GM12878 (cell line): ENCODE results near the gene P4HA2. TPM values are rescaled to one million over a fixed set of nuclear protein-coding genes. Genes with fewer than 3 reads are reported as not detected.

Experiments used
- ATAC-seq: fragments of 200-7000 bp; cut with Tn5 transposase; 3 replicates; pipeline ENCODE4 v1.9.1; 2020; ENCODE audit warnings: mild to moderate bottlenecking, moderate library complexity
- BruUV-seq: library from RNA; stranded (reverse); fragments of 400-500 nt; replicated peaks from 2 replicates; lab custom pipeline; 2021; lab: Mats Ljungman, UMichigan
- CTCF ChIA-PET: fragments of 300-600 bp; sonication (Branson Sonifier 250); formaldehyde crosslinking; extraction: SDS; loops from one replicate; lab custom pipeline; 2021; ENCODE audit warnings: inconsistent platforms; lab: Yijun Ruan, JAX
- POLR2A ChIA-PET: fragments of 350-600 bp; formaldehyde crosslinking; extraction: SDS; loops from one replicate; lab custom pipeline; 2021; ENCODE audit warnings: inconsistent platforms; lab: Charles Lee
- RAD21 ChIA-PET: fragments of 300-600 bp; sonication (Branson Sonifier 250); formaldehyde crosslinking; loops from one replicate; lab custom pipeline; 2023; ENCODE audit warnings: antibody characterized with exemption; ENCODE audit not compliant: unreplicated experiment; lab: Charles Lee
- SMC1A ChIA-PET: fragments of 300-600 bp; sonication (Branson Sonifier 250); formaldehyde crosslinking; loops from one replicate; lab custom pipeline; 2023; ENCODE audit not compliant: unreplicated experiment, uncharacterized antibody; lab: Charles Lee
- DNase-seq: peaks from one replicate; pipeline ENCODE4 v3.0.0-alpha.2; 2011; ENCODE audit warnings: low read depth, low spot score
- FAIRE-seq: peaks from 3 replicates; lab custom pipeline; 2011; peaks lifted over from hg19 to GRCh38; lab: Jason Lieb, UNC
- H2AFZ ChIP-seq: 2 replicates; pipeline ENCODE4 v1.6.0; 2011; ENCODE audit warnings: low read depth, low read length, control low read depth; ENCODE audit not compliant: control insufficient read depth
- H3K27ac ChIP-seq: 2 replicates; pipeline ENCODE4 v1.5.1; 2011; ENCODE audit warnings: control low read depth; ENCODE audit not compliant: control insufficient read depth, insufficient read depth
- H3K27me3 ChIP-seq, 2 experiments: replicated peaks in 1 of 2; 2 replicates each; pipeline versions ENCODE4 v1.6.0 to v1.6.1; 2011; ENCODE audit warnings: low read length in 1 of 2; ENCODE audit not compliant: control insufficient read depth in 2 of 2, insufficient read depth in 2 of 2
- H3K36me3 ChIP-seq, 2 experiments: 2 replicates each; pipeline ENCODE4 v1.5.1; 2011; ENCODE audit warnings: low read length in 1 of 2; ENCODE audit not compliant: control insufficient read depth in 2 of 2, insufficient read depth in 2 of 2
- H3K4me1 ChIP-seq: 2 replicates; pipeline ENCODE4 v1.6.1; 2011; ENCODE audit warnings: mild to moderate bottlenecking, low read length, moderate library complexity, mixed read lengths; ENCODE audit not compliant: control insufficient read depth, insufficient read depth
- H3K4me2 ChIP-seq: 2 replicates; pipeline ENCODE4 v1.6.0; 2011; ENCODE audit warnings: control low read depth; ENCODE audit not compliant: control insufficient read depth, insufficient read depth
- H3K4me3 ChIP-seq: fragments of 200-600 bp; sonication (generic); 2 replicates; pipeline ENCODE4 v1.5.1; 2016
- H3K79me2 ChIP-seq: 2 replicates; pipeline ENCODE4 v1.6.0; 2011; ENCODE audit warnings: low read length; ENCODE audit not compliant: control insufficient read depth, insufficient read depth
- H3K9ac ChIP-seq: 2 replicates; pipeline ENCODE4 v1.8.0; 2011; ENCODE audit warnings: low read length, control low read depth, mixed read lengths; ENCODE audit not compliant: control insufficient read depth, insufficient read depth
- H3K9me3 ChIP-seq: replicated peaks from 3 replicates; pipeline ENCODE4 v1.5.1; 2011; ENCODE audit warnings: mild to moderate bottlenecking, low read length; ENCODE audit not compliant: control insufficient read depth, insufficient read depth
- H4K20me1 ChIP-seq: 2 replicates; pipeline ENCODE4 v1.6.0; 2011; ENCODE audit not compliant: control insufficient read depth, insufficient read depth
- E4F1 ChIP-seq: fragments of 450-650 bp; IDR thresholded peaks from 2 replicates; pipeline ENCODE4 v1.6.1; 2018; ENCODE audit warnings: borderline replicate concordance, mild to moderate bottlenecking; ENCODE audit not compliant: partially characterized antibody
- FOXK2 ChIP-seq: fragments of 450-650 bp; IDR thresholded peaks from 2 replicates; pipeline ENCODE4 v1.6.1; 2017; ENCODE audit warnings: mild to moderate bottlenecking, moderate library complexity
- GATAD2B ChIP-seq: fragments of 450-650 bp; conservative IDR thresholded peaks from 2 replicates; pipeline ENCODE4 v1.6.1; 2017; ENCODE audit warnings: low read depth, mild to moderate bottlenecking, moderate library complexity
- MAX ChIP-seq: IDR thresholded peaks from 2 replicates; pipeline ENCODE4 v1.6.1; 2012; ENCODE audit warnings: low read depth, low read length, improper control_type of control experiment
- MXI1 ChIP-seq: fragments of 150-350 bp; IDR thresholded peaks from 2 replicates; pipeline ENCODE4 v1.6.1; 2011; ENCODE audit warnings: low read depth, mild to moderate bottlenecking, inconsistent platforms, low read length, improper control_type of control experiment
- NFIC ChIP-seq: IDR thresholded peaks from 2 replicates; pipeline ENCODE4 v1.6.1; 2012; ENCODE audit warnings: low read depth, mild to moderate bottlenecking, inconsistent platforms, low read length, moderate library complexity
- POLR2AphosphoS2 ChIP-seq: IDR thresholded peaks from 2 replicates; pipeline ENCODE4 v1.6.1; 2011; ENCODE audit warnings: low read depth, mild to moderate bottlenecking, low read length, improper control_type of control experiment, moderate library complexity
- SRF ChIP-seq, 2 experiments: IDR thresholded peaks; 2 replicates each; pipeline ENCODE4 v1.6.1; 2011; ENCODE audit warnings: low read depth in 2 of 2, low read length in 2 of 2, mild to moderate bottlenecking in 1 of 2, moderate library complexity in 1 of 2
- ZBTB4 ChIP-seq: fragments of 450-650 bp; formaldehyde crosslinking; IDR thresholded peaks from 2 replicates; pipeline ENCODE4 v1.4.0; 2022; ENCODE audit warnings: mild to moderate bottlenecking, moderate library complexity
- ZNF217 ChIP-seq: fragments of 450-650 bp; IDR thresholded peaks from 2 replicates; pipeline ENCODE4 v1.6.1; 2017; ENCODE audit warnings: antibody characterized with exemption, mild to moderate bottlenecking
- ZNF384 ChIP-seq: IDR thresholded peaks from 2 replicates; pipeline ENCODE4 v1.6.1; 2012; ENCODE audit warnings: low read depth, mild to moderate bottlenecking, low read length, improper control_type of control experiment, borderline replicate concordance
- ZNF622 ChIP-seq: fragments of 450-650 bp; IDR thresholded peaks from 2 replicates; pipeline ENCODE4 v1.6.1; 2017; ENCODE audit warnings: mild to moderate bottlenecking, inconsistent platforms
- ZNF687 ChIP-seq: fragments of 450-650 bp; IDR thresholded peaks from 2 replicates; pipeline ENCODE4 v1.6.1; 2017; ENCODE audit warnings: mild to moderate bottlenecking, moderate library complexity
- in situ Hi-C: fragments of 300-500 bp; cut with MboI; formaldehyde crosslinking; loops from 9 replicates; pipeline ENCODE4 v1.14.3; 2018; ENCODE audit warnings: mixed read lengths
- intact Hi-C: fragments of 100-400 bp; cut with micrococcal nuclease; formaldehyde crosslinking; loops from one replicate; pipeline ENCODE4 v1.14.2; 2022; ENCODE audit not compliant: unreplicated experiment
- polyA plus RNA-seq, 11 experiments: library from polyadenylated mRNA; depleted of rRNA in 4 of 11; unstranded in 6 of 11; stranded (reverse) in 5 of 11; fragments of >200 nt; fragmentation: Nextera tagmentation in 4 of 11; fragmentation: Illumina TruSeq in 1 of 11; extraction: Ambion mirVana in 4 of 11; extraction: Trizol in 1 of 11; gene quantifications; 1 replicate in 1 of 11; 2 replicates in 10 of 11; pipeline versions ENCODE4 v1.2.1 to v1.2.3, GENCODE V29; 2011 to 2016; ENCODE audit warnings: inconsistent platforms in 2 of 11, missing spikeins in 2 of 11, low read depth in 1 of 11
- total RNA-seq, 4 experiments: library from RNA; depleted of rRNA in 3 of 4; stranded (reverse); fragments of >200 nt in 3 of 4; fragmentation: Illumina TruSeq in 1 of 4; extraction: Trizol in 1 of 4; gene quantifications; 2 replicates each; pipeline versions ENCODE4 v1.2.1 to v1.2.3, GENCODE V29; 2013 to 2021

The P4HA2 gene
- total and polyA plus RNA-seq, 10 of the 15 experiments (the other 5 are each of a cell fraction or from before 2014, with no cell fraction given) = 4.7 to 10.9 (median 7.5) TPM

GRCh38 chr5:132250547-132250946 is 22.9 kb upstream of the P4HA2 start (continued):
- TF ChIP-seq ZBTB4 = no peak
- TF ChIP-seq ZNF622 = no peak
- no peak for TF ChIP-seq ZNF217

- intact Hi-C loops = no loop called here
- H3K4me2 ChIP-seq = no peak overlapping the region
- ATAC-seq (no peak), DNase-seq (no peak), FAIRE-seq (no peak)
- in situ Hi-C loops = no loop called here
- no peak overlapping the region for H2AFZ ChIP-seq
- SMC1A ChIA-PET = interaction anchor here (1.8 kb wide), 1 partner anchor 9 kb away, joined by 5 read pairs; no protein-coding TSS in a partner anchor
- H3K27me3 ChIP-seq = no peaks in the 10 kb centered on the region; a peak in 1 of 4 replicates
- no peak overlapping the region for H3K4me3 ChIP-seq
- no TSS peak for BruUV-seq
- no peaks in the 10 kb centered on the region for H3K36me3 ChIP-seq
- peaks cover 3% of the 10 kb centered on the region for H3K9me3 ChIP-seq
- RAD21 ChIA-PET = interaction anchor here (1.1 kb wide), 1 partner anchor 9 kb away, joined by 5 read pairs; no protein-coding TSS in a partner anchor
- no peak overlapping the region for H3K27ac ChIP-seq
- H3K4me1 ChIP-seq = no peaks in the 10 kb centered on the region
- H3K9ac ChIP-seq = no peak overlapping the region
- CTCF ChIA-PET = interaction anchor here (0.8 to 8.7 kb wide), 3 partner anchors 8 to 44 kb away, joined by 3 to 74 read pairs (median 4); no protein-coding TSS in a partner anchor
- no peaks in the 10 kb centered on the region for H3K79me2 ChIP-seq
- no peaks in the 10 kb centered on the region for H4K20me1 ChIP-seq
- POLR2A ChIA-PET = interaction anchor here (1.2 kb wide), 1 partner anchor 607 kb away, joined by 3 read pairs; no protein-coding TSS in a partner anchor
- TF ChIP-seq FOXK2 (no peak), NFIC (no peak), SRF (IDR thresholded peaks at IDR 0.05; ENCODE audit: low read depth in 2 of 2, low read length in 2 of 2) (no peak), ZNF384 (no peak), MXI1 (no peak), POLR2AphosphoS2 (no peak), E4F1 (no peak), GATAD2B (no peak), ZNF687 (no peak), MAX (no peak)
Observed at GRCh38 chr5:132246806-132247205, 19.2 kb upstream of the P4HA2 start.
